HepG2 (cell line): ENCODE data around the gene KRTAP5-6. TPM values are rescaled to one million over a fixed set of nuclear protein-coding genes. Genes with fewer than 3 reads are reported as not detected.

Source experiments
- REL ChIP-seq: sonication (generic); formaldehyde crosslinking; conservative IDR thresholded peaks from 2 replicates; pipeline ENCODE4 v1.8.0; 2022; ENCODE audit warnings: mild to moderate bottlenecking, missing genetic modification reagents, moderate library complexity
- STAT5B ChIP-seq: sonication (generic); formaldehyde crosslinking; IDR thresholded peaks from 2 replicates; pipeline ENCODE4 v1.4.0; 2020; ENCODE audit warnings: missing genetic modification reagents
- ZFP36 ChIP-seq: fragments of 150-350 bp; IDR thresholded peaks from 2 replicates; pipeline ENCODE4 v1.6.1; 2018; ENCODE audit warnings: borderline replicate concordance, low read length, low read depth; ENCODE audit not compliant: partially characterized antibody
- ZMAT3 ChIP-seq: sonication (generic); formaldehyde crosslinking; conservative IDR thresholded peaks from 2 replicates; pipeline ENCODE4 v1.7.0; 2021; ENCODE audit warnings: missing genetic modification reagents
- ZNF34 ChIP-seq: sonication (generic); formaldehyde crosslinking; IDR thresholded peaks from 2 replicates; pipeline ENCODE4 v1.4.0; 2020; ENCODE audit warnings: mild to moderate bottlenecking, missing genetic modification reagents, borderline replicate concordance
- polyA plus RNA-seq, 8 experiments: library from polyadenylated mRNA; depleted of rRNA in 3 of 8; stranded (reverse) in 7 of 8; unstranded in 1 of 8; fragments of >200 nt; fragmentation: Illumina TruSeq in 4 of 8; extraction: Trizol in 4 of 8; gene quantifications; 2 replicates each; pipeline versions ENCODE4 v1.2.1 to v1.2.3, GENCODE V29; 2011 to 2016; ENCODE audit warnings: low read depth in 4 of 8, missing spikeins in 1 of 8, mixed read lengths in 1 of 8; ENCODE audit not compliant: insufficient read depth in 1 of 8
- total RNA-seq, 5 experiments: library from RNA; depleted of rRNA; stranded (reverse); fragments of >200 nt; fragmentation: Illumina TruSeq; extraction: Trizol; gene quantifications; 2 replicates each; pipeline ENCODE4 v1.2.3, GENCODE V29; 2016; ENCODE audit warnings: low read depth in 1 of 5
- TF ChIP-seq, protein P1 (sequence below): sonication (generic); formaldehyde crosslinking; IDR thresholded peaks from 2 replicates; pipeline ENCODE4 v1.5.1; 2020; ENCODE audit warnings: mild to moderate bottlenecking, missing genetic modification reagents, borderline replicate concordance
- TF ChIP-seq, protein P2 (sequence below): sonication (generic); formaldehyde crosslinking; IDR thresholded peaks from 2 replicates; pipeline ENCODE4; 2020; ENCODE audit warnings: missing genetic modification reagents, mild to moderate bottlenecking, borderline replicate concordance
- TF ChIP-seq, protein P3 (sequence below): sonication (generic); formaldehyde crosslinking; IDR thresholded peaks from 2 replicates; pipeline ENCODE4 v1.5.0; 2020; ENCODE audit warnings: mild to moderate bottlenecking, missing genetic modification reagents, borderline replicate concordance
- TF ChIP-seq, protein P4 (sequence below): sonication (generic); formaldehyde crosslinking; IDR thresholded peaks from 2 replicates; pipeline ENCODE4 v1.8.0; 2022; ENCODE audit warnings: missing genetic modification reagents, mild to moderate bottlenecking, inconsistent platforms, borderline replicate concordance

The KRTAP5-6 gene
- total and polyA plus RNA-seq, 2 of the 13 experiments (the other 11 are each of a cell fraction or from before 2014, with no cell fraction given): not detected

DNA sequence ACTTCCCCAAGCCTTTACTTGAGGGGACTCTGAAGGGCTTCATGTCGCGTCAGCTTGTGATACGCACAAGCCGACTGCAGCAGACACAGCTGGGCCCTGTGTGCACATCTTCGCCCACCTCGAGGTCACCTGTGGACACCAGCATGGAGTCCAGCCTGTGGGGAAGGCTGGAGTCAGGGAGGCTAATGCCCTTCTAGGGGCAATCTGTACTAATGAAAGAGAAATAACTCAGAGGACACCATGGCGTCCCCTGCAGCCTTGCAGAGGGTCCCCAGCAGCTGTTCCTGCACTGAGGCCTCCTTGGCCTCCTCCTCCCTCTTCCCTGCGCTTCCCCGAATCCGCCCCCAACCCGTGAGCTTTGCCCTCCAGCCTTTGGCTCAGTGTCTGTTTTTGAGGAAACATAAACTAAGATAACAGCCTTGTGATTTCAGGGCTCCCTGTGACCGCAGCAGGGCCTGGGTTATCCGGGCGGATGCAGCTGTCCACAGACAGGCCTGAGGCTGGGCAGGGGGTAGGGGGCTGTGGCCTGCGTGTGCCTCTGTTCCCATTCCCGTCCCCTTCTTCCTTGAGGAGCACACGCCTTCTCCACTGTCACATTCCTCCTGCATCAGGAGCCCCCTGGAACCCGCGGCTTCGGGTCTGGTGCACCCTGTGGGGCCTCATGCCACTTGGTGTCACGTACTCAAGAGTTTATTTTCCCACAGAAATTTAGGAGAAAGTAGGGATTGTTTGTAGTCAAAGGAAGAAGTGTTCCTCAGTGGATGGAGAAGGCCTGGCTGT lies 42.4 kb upstream of the KRTAP5-6 start (continued):
- TF ChIP-seq, protein P1, sequence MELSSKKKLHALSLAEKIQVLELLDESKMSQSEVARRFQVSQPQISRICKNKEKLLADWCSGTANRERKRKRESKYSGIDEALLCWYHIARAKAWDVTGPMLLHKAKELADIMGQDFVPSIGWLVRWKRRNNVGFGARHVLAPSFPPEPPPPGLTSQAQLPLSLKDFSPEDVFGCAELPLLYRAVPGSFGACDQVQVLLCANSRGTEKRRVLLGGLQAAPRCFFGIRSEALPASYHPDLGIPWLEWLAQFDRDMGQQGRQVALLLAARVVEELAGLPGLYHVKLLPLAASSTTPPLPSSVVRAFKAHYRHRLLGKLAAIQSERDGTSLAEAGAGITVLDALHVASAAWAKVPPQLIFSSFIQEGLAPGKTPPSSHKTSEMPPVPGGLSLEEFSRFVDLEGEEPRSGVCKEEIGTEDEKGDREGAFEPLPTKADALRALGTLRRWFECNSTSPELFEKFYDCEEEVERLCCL (CRISPR knock-in tag): no peak
- TF ChIP-seq, protein P2, sequence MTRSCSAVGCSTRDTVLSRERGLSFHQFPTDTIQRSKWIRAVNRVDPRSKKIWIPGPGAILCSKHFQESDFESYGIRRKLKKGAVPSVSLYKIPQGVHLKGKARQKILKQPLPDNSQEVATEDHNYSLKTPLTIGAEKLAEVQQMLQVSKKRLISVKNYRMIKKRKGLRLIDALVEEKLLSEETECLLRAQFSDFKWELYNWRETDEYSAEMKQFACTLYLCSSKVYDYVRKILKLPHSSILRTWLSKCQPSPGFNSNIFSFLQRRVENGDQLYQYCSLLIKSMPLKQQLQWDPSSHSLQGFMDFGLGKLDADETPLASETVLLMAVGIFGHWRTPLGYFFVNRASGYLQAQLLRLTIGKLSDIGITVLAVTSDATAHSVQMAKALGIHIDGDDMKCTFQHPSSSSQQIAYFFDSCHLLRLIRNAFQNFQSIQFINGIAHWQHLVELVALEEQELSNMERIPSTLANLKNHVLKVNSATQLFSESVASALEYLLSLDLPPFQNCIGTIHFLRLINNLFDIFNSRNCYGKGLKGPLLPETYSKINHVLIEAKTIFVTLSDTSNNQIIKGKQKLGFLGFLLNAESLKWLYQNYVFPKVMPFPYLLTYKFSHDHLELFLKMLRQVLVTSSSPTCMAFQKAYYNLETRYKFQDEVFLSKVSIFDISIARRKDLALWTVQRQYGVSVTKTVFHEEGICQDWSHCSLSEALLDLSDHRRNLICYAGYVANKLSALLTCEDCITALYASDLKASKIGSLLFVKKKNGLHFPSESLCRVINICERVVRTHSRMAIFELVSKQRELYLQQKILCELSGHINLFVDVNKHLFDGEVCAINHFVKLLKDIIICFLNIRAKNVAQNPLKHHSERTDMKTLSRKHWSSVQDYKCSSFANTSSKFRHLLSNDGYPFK: peak; percentile 38; the same call in 1 of the 2 replicates
- TF ChIP-seq ZFP36: no peak
- TF ChIP-seq, protein P3, sequence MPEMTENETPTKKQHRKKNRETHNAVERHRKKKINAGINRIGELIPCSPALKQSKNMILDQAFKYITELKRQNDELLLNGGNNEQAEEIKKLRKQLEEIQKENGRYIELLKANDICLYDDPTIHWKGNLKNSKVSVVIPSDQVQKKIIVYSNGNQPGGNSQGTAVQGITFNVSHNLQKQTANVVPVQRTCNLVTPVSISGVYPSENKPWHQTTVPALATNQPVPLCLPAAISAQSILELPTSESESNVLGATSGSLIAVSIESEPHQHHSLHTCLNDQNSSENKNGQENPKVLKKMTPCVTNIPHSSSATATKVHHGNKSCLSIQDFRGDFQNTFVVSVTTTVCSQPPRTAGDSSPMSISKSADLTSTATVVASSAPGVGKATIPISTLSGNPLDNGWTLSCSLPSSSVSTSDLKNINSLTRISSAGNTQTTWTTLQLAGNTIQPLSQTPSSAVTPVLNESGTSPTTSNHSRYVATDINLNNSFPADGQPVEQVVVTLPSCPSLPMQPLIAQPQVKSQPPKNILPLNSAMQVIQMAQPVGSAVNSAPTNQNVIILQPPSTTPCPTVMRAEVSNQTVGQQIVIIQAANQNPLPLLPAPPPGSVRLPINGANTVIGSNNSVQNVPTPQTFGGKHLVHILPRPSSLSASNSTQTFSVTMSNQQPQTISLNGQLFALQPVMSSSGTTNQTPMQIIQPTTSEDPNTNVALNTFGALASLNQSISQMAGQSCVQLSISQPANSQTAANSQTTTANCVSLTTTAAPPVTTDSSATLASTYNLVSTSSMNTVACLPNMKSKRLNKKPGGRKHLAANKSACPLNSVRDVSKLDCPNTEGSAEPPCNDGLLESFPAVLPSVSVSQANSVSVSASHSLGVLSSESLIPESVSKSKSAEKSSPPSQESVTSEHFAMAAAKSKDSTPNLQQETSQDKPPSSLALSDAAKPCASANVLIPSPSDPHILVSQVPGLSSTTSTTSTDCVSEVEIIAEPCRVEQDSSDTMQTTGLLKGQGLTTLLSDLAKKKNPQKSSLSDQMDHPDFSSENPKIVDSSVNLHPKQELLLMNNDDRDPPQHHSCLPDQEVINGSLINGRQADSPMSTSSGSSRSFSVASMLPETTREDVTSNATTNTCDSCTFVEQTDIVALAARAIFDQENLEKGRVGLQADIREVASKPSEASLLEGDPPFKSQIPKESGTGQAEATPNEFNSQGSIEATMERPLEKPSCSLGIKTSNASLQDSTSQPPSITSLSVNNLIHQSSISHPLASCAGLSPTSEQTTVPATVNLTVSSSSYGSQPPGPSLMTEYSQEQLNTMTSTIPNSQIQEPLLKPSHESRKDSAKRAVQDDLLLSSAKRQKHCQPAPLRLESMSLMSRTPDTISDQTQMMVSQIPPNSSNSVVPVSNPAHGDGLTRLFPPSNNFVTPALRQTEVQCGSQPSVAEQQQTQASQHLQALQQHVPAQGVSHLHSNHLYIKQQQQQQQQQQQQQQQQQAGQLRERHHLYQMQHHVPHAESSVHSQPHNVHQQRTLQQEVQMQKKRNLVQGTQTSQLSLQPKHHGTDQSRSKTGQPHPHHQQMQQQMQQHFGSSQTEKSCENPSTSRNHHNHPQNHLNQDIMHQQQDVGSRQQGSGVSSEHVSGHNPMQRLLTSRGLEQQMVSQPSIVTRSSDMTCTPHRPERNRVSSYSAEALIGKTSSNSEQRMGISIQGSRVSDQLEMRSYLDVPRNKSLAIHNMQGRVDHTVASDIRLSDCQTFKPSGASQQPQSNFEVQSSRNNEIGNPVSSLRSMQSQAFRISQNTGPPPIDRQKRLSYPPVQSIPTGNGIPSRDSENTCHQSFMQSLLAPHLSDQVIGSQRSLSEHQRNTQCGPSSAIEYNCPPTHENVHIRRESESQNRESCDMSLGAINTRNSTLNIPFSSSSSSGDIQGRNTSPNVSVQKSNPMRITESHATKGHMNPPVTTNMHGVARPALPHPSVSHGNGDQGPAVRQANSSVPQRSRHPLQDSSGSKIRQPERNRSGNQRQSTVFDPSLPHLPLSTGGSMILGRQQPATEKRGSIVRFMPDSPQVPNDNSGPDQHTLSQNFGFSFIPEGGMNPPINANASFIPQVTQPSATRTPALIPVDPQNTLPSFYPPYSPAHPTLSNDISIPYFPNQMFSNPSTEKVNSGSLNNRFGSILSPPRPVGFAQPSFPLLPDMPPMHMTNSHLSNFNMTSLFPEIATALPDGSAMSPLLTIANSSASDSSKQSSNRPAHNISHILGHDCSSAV: no peak
- no peak for TF ChIP-seq ZNF34 (CRISPR knock-in tag)
- no peak for TF ChIP-seq STAT5B (CRISPR knock-in tag)
- no peak for TF ChIP-seq REL (CRISPR knock-in tag)
- TF ChIP-seq ZMAT3 (CRISPR knock-in tag): 0 out of 2 replicates have a peak, but pooled peaks have one; percentile 2
- TF ChIP-seq, protein P4, sequence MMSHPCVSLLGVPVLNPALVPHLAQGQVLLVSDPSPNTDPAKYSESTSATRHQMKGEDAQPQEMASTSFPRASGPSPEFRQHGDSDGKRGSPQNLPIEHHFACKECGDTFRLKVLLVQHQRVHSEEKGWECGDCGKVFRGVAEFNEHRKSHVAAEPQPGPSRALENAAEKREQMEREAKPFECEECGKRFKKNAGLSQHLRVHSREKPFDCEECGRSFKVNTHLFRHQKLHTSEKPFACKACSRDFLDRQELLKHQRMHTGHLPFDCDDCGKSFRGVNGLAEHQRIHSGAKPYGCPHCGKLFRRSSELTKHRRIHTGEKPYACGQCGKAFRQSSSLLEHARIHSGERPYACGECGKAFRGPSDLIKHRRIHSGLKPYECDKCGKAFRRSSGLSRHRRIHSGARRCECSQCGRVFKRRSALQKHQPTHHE (CRISPR knock-in tag): no peak
